ENCODE measurements around the gene MCC. TPM values are rescaled to one million over a fixed set of nuclear protein-coding genes. Genes with fewer than 3 reads are reported as not detected.

Gene MCC
- total RNA-seq, 1 donor from 2014 or later: 2.5 TPM

DNA sequence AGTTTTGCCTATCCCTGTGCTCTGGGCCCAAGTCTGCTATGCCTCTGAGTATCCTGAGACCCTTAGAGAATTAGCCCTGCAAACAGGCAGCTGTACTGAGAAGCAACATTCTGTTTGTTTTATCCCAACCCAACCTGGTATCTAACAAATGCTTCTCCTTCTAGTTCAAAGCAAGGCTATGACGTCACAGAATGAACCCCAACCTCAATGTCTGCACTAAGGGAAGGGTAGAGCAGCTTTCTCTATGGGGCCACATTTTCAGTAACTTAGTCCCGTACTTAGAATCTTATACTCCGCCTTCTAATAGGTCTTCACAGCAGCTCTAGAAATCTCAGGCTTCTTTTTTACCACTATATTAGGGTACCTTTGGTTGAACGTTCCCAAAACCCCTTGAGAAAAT, 223.1 kb downstream of the MCC start:
- Histone ChIP-seq H3K27me3 (no peaks in the 10 kb centered on the region), H3K36me3 (no peaks in the 10 kb centered on the region), H3K9me3 (ENCODE audit: low read depth) (no peaks in the 10 kb centered on the region), H3K9ac (no peak overlapping the region), H3K79me2 (ENCODE audit: low read depth) (no peaks in the 10 kb centered on the region), H3F3A (ENCODE audit: low read depth) (peaks cover 17% of the 10 kb centered on the region), H4K20me1 (ENCODE audit: low read depth) (no peaks in the 10 kb centered on the region), H3K27ac (no peak overlapping the region), H2AFZ (replicated peaks) (no peak overlapping the region), H3K4me3 (no peak overlapping the region), H3K4me2 (no peak overlapping the region), H3K4me1 (peaks cover 30% of the 10 kb centered on the region)
- Mint-ChIP-seq H3K27me3 (ENCODE audit: insufficient read depth, low read depth) (no peaks in the 10 kb centered on the region), H3K36me3 (no peaks in the 10 kb centered on the region), H3K27ac (no peak overlapping the region), H3K9me3 (peaks cover 3% of the 10 kb centered on the region), H3K4me3 (no peak overlapping the region), H3K4me1 (peaks cover 25% of the 10 kb centered on the region)
- TF ChIP-seq EZH2phosphoT487 (IDR thresholded peaks at IDR 0.05) (no peak), EZH2 (IDR thresholded peaks at IDR 0.05) (no peak)
- TF ChIP-seq, protein P1, sequence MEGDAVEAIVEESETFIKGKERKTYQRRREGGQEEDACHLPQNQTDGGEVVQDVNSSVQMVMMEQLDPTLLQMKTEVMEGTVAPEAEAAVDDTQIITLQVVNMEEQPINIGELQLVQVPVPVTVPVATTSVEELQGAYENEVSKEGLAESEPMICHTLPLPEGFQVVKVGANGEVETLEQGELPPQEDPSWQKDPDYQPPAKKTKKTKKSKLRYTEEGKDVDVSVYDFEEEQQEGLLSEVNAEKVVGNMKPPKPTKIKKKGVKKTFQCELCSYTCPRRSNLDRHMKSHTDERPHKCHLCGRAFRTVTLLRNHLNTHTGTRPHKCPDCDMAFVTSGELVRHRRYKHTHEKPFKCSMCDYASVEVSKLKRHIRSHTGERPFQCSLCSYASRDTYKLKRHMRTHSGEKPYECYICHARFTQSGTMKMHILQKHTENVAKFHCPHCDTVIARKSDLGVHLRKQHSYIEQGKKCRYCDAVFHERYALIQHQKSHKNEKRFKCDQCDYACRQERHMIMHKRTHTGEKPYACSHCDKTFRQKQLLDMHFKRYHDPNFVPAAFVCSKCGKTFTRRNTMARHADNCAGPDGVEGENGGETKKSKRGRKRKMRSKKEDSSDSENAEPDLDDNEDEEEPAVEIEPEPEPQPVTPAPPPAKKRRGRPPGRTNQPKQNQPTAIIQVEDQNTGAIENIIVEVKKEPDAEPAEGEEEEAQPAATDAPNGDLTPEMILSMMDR (IDR thresholded peaks at IDR 0.05): no peak
- no peak for DNase-seq (ENCODE audit: low spot score)

DNA sequence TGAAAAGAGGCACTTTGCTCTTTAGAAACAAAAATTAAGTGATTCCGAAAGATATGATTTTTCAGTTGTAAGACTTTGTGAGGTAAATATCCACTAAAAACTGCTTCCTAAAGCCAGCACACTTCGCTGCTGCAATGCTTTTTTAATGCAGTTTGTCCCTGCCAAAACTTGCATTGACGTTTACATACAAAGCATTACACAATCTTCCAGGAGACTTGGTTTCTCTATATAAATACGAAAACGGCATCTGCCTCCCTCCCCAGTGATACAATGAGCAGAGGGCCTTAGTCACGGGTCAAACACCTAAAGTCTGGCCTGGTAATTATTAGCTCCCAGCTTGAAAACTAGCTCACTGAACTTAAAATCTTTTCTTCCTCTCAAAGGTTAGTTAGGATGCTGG, 224.2 kb downstream of the MCC start:
- Histone ChIP-seq H3K9ac (no peak overlapping the region), H3K79me2 (ENCODE audit: low read depth) (no peaks in the 10 kb centered on the region), H3K36me3 (no peaks in the 10 kb centered on the region), H3K4me3 (no peak overlapping the region), H3K4me1 (peaks cover 19% of the 10 kb centered on the region), H2AFZ (replicated peaks) (no peak overlapping the region), H3K27me3 (no peaks in the 10 kb centered on the region), H3K9me3 (ENCODE audit: low read depth) (no peaks in the 10 kb centered on the region), H4K20me1 (ENCODE audit: low read depth) (no peaks in the 10 kb centered on the region), H3K27ac (no peak overlapping the region), H3F3A (ENCODE audit: low read depth) (peaks cover 6% of the 10 kb centered on the region), H3K4me2 (no peak overlapping the region)
- no peaks in the 10 kb centered on the region for H3K36me3 Mint-ChIP-seq
- TF ChIP-seq, protein P1 (IDR thresholded peaks at IDR 0.05): no peak
- TF ChIP-seq EZH2phosphoT487 (IDR thresholded peaks at IDR 0.05): no peak
- no peak for TF ChIP-seq EZH2 (IDR thresholded peaks at IDR 0.05)
- H3K9me3 Mint-ChIP-seq: peaks cover 10% of the 10 kb centered on the region
- H3K27me3 Mint-ChIP-seq (ENCODE audit: insufficient read depth, low read depth): no peaks in the 10 kb centered on the region
- peaks cover 17% of the 10 kb centered on the region for H3K4me1 Mint-ChIP-seq
- H3K27ac Mint-ChIP-seq: no peak overlapping the region
- DNase-seq (ENCODE audit: low spot score): no peak
- no peak overlapping the region for H3K4me3 Mint-ChIP-seq

DNA sequence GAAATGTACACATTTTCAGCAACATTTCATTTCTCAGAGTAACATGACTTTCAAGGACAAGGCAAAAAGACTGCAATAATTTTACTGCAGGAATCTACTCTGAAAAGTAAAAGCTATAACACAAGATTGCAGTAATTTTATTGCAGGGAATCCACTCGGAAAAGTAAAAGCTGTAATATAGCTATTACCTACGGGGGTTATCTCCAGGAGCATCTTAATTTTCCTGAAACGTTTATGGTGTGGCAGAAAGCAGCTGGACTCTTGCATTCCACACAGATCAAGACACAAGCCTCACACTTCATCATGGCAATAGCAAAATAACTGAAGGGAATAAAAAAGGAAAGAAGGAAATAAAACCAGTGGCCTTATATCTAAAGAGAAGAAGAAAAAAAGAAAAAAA, 224.7 kb downstream of the MCC start:
- H4K20me1 ChIP-seq (ENCODE audit: low read depth): no peaks in the 10 kb centered on the region
- peaks cover 12% of the 10 kb centered on the region for H3K9me3 Mint-ChIP-seq
- TF ChIP-seq EZH2phosphoT487 (IDR thresholded peaks at IDR 0.05) (no peak), EZH2 (IDR thresholded peaks at IDR 0.05) (no peak)
- TF ChIP-seq, protein P1 (IDR thresholded peaks at IDR 0.05): no peak

More for the DNA sequence above, 224.7 kb downstream of the MCC start:
- Histone ChIP-seq H2AFZ (replicated peaks) (no peak overlapping the region), H3K27me3 (no peaks in the 10 kb centered on the region), H3F3A (ENCODE audit: low read depth) (peaks cover 1% of the 10 kb centered on the region), H3K27ac (no peak overlapping the region), H3K9ac (no peak overlapping the region), H3K4me2 (no peak overlapping the region), H3K79me2 (ENCODE audit: low read depth) (no peaks in the 10 kb centered on the region), H3K4me1 (peaks cover 14% of the 10 kb centered on the region), H3K4me3 (no peak overlapping the region), H3K36me3 (no peaks in the 10 kb centered on the region), H3K9me3 (ENCODE audit: low read depth) (no peaks in the 10 kb centered on the region)
- Mint-ChIP-seq H3K27me3 (ENCODE audit: insufficient read depth, low read depth) (no peaks in the 10 kb centered on the region), H3K4me3 (no peak overlapping the region), H3K27ac (no peak overlapping the region), H3K4me1 (peaks cover 13% of the 10 kb centered on the region), H3K36me3 (no peaks in the 10 kb centered on the region)
- no peak for DNase-seq (ENCODE audit: low spot score)
